Thyroid gland (tissue), 4 donors: Measurements from ENCODE around the gene ATP2A2.

Source experiments
- POLR2A ChIP-seq, 2 donors: fragments of 450-650 bp; IDR thresholded peaks; one replicate each; pipeline ENCODE4 v1.6.1; 2017; ENCODE audit warnings: antibody characterized with exemption in 2 of 2, mild to moderate bottlenecking in 2 of 2, moderate library complexity in 1 of 2
- TF ChIP-seq, protein P1 (sequence below), 6 experiments: fragments of 200-600 bp in 3 of 6; fragments of 450-650 bp in 3 of 6; sonication (generic) in 3 of 6; IDR thresholded peaks; one replicate each; pipeline ENCODE4 v1.5.1; 2016 to 2019; ENCODE audit warnings: antibody characterized with exemption in 6 of 6, mild to moderate bottlenecking in 2 of 6, inconsistent platforms in 1 of 6, moderate library complexity in 1 of 6

DNA sequence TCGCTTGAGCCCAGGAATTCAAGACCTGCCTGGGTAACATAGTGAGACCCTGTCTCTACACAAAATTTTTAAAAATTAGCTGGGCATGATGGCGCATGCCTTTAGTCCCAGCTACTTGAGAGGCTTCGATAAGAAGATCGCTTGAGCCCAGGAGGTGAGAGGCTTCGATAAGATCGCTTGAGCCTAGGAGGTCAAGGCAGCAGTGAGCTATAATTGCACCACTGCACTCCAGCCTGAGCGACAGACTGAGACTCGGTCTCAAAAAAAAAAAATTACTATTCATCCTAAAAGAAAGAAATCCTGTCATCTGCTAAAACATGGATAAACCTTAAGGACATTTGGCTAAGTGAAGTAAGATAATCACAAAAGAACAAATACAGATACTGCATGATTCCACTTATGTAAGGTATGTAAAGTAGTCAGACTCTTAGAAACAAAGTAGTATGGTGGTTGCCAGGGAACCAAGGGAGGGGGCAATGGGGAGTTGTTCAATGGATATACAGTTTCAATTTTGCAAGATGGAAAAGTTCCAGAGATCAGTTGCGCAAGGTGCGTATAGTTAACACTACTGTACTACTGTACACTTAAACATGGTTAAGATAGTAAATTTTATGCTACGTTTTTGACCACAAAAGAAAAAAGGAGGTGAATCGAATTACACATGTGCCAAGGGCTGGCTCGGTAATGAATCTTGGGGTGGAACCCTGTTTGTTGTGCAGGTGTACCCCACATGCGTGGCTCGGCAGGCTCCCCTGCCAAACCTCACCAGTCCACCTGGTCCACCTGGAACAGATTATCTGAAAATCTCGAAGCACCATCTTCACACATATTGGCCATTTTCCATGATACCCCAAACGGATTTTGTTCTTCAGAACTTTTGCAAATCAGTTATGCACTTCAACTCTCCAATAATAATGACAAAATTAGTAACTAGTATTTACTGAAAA, 18.3 kb upstream of the ATP2A2 start:
- TF ChIP-seq, protein P1, sequence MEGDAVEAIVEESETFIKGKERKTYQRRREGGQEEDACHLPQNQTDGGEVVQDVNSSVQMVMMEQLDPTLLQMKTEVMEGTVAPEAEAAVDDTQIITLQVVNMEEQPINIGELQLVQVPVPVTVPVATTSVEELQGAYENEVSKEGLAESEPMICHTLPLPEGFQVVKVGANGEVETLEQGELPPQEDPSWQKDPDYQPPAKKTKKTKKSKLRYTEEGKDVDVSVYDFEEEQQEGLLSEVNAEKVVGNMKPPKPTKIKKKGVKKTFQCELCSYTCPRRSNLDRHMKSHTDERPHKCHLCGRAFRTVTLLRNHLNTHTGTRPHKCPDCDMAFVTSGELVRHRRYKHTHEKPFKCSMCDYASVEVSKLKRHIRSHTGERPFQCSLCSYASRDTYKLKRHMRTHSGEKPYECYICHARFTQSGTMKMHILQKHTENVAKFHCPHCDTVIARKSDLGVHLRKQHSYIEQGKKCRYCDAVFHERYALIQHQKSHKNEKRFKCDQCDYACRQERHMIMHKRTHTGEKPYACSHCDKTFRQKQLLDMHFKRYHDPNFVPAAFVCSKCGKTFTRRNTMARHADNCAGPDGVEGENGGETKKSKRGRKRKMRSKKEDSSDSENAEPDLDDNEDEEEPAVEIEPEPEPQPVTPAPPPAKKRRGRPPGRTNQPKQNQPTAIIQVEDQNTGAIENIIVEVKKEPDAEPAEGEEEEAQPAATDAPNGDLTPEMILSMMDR (IDR thresholded peaks at IDR 0.05): no peak
- TF ChIP-seq POLR2A (IDR thresholded peaks at IDR 0.05): no peak
